GM10248 (cell line): ENCODE results near the gene MAN1A1.

Source experiments
- CTCF ChIA-PET: fragments of 300-600 bp; sonication (Branson Sonifier 250); formaldehyde crosslinking; extraction: SDS; loops from one replicate; lab custom pipeline; 2021; ENCODE audit warnings: antibody characterized with exemption; lab: Yijun Ruan, JAX
- POLR2A ChIA-PET: fragments of 350-650 bp; sonication (Branson Sonifier 250); formaldehyde crosslinking; extraction: SDS; loops from one replicate; lab custom pipeline; 2020; ENCODE audit warnings: antibody characterized with exemption; lab: Yijun Ruan, JAX
- DNase-seq: peaks from one replicate; pipeline ENCODE4 v3.0.0; 2012; ENCODE audit errors: extremely low spot score
- TF ChIP-seq, protein P1 (sequence below): IDR thresholded peaks from 2 replicates; pipeline ENCODE4 v1.5.1; 2012; ENCODE audit warnings: mild to moderate bottlenecking, low read depth; ENCODE audit errors: extremely low read depth, missing control alignments, control extremely low read depth

Gene MAN1A1

DNA sequence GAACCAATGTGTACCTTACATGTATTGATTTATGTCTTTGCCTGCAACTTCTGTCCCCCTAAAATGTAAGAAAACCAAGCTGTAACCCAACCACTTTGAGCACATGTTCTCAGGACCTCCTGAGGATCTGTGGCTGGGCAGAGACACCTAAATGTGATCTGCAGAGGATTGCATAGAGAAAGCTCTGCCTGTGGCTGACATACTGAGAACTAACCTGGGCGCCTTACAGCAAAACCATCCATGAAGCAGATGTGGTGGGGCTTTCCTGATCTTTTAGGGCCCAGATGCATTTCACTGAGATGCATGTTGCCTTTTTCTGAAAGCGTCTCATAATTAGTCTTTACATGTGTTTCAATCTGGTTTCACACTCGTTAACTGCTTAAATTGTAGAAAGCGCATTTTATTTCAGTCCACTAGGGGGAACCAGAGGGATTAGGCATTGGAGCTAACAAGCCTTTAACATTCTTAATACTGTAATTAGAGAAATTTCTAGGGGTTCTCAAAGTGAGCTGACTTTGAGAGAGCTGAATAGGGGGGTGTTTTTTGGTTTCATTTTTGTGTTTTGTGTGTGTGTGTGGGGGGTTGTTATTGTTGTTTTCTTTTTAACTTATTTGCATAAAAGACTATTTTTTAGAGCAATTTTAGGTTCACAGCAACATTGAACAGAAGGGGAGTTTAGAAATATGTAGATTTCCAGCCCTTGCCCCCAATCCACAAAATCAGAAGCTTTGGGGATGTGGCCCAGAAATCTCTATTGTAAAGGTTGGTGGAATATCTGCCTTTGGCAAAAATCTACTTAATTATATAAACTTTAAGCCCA lies 220.2 kb downstream of the MAN1A1 start:
- ChIA-PET POLR2A (interaction anchor here (0.7 kb wide), 1 partner anchor 62 kb away, joined by 3 read pairs; no protein-coding TSS in a partner anchor), CTCF (interaction anchor here (0.6 to 2.3 kb wide), 20 partner anchors 11 to 968 kb away, joined by 3 to 83 read pairs (median 3); no protein-coding TSS in a partner anchor)
- TF ChIP-seq, protein P1, sequence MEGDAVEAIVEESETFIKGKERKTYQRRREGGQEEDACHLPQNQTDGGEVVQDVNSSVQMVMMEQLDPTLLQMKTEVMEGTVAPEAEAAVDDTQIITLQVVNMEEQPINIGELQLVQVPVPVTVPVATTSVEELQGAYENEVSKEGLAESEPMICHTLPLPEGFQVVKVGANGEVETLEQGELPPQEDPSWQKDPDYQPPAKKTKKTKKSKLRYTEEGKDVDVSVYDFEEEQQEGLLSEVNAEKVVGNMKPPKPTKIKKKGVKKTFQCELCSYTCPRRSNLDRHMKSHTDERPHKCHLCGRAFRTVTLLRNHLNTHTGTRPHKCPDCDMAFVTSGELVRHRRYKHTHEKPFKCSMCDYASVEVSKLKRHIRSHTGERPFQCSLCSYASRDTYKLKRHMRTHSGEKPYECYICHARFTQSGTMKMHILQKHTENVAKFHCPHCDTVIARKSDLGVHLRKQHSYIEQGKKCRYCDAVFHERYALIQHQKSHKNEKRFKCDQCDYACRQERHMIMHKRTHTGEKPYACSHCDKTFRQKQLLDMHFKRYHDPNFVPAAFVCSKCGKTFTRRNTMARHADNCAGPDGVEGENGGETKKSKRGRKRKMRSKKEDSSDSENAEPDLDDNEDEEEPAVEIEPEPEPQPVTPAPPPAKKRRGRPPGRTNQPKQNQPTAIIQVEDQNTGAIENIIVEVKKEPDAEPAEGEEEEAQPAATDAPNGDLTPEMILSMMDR: peak; percentile 78
- DNase-seq: peak; percentile 57

DNA sequence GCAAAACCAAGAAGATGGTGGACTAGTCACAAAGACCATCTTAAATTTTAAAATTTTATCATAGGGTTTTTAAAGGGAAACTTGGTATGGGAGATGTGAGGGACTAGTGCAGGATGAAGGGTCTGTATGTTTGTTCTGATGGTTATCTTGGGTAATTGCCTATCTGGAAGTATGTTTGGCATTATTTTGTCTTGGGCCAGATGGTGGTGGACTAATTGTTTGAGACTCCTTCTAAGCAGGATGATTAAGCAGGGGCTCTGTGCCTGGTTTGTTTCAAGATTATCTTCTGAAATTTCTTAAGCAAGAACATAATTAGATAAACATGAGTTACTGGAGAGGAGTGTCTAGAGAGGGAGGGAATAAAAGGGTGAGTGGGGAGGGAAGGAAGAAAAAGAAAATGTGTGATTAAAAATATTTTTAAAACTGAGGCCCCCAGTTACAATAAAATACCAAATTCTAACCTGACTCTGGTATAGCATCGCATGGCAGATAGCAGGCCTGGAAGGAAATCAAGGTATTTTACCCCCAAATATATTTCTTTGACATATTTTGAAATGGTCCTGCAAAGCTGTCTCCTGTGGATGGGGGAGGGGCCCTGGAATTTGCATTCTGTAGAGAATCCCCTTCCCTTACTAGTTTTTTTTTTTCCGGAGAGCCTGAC lies 221.2 kb downstream of the MAN1A1 start:
- DNase-seq: no peak
- POLR2A ChIA-PET: no interaction called here
- CTCF ChIA-PET: interaction anchor here (0.6 to 2.3 kb wide), 14 partner anchors 10 to 667 kb away, joined by 3 to 83 read pairs (median 4); no protein-coding TSS in a partner anchor
- TF ChIP-seq, protein P1: no peak

DNA sequence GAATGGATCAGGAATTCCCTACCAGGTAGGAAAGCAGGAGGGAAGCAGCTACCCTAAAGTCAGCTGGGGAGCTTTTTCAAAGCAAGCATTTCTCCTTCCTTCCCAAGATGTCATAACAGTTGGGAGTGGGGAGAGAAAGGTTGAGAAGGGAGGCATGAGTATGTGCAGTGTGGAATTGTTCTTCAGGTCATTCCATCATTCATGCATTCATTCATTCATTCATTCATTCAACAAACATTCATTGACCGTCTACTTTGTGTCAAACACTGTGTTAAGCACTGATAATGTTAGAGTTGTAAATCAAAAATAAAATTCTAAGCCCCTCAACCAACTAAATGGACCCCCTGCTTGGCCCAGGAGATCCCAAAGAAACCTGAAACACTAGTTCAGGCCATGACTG lies 221.9 kb downstream of the MAN1A1 start:
- no peak for DNase-seq
- POLR2A ChIA-PET: interaction anchor here (0.5 kb wide), 1 partner anchor 9 kb away, joined by 3 read pairs; no protein-coding TSS in a partner anchor
- CTCF ChIA-PET: interaction anchor here (1.4 to 4.5 kb wide), 5 partner anchors 10 to 21 kb away, joined by 5 to 18 read pairs (median 5); no protein-coding TSS in a partner anchor
- TF ChIP-seq, protein P1: no peak
